Measurements from ENCODE around the gene GFRA1.

DNA sequence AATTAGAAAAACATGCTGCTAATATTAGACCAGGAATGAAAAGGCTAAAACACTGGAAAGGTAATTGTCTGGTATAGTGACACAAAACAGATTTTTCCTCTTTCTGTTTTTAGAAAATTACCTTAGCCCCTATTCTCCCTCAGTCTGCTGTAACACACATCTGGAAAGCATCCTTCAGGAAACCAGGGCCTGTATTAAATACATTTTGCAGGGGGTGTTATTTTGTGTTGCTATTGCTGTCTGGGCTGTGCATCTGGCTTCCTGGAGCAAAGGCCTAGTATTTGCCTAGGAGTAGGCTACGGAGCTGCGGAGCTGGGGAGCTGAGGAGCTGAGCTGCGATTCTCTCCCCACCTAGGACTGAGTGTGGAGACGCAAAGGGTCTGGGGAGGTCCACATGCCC, 169.3 kb downstream of the GFRA1 start:
- TF ChIP-seq ZBTB21 (tag by site-specific recombination; IDR thresholded peaks at IDR 0.05): no peak
- TF ChIP-seq OVOL3 (tag by site-specific recombination; IDR thresholded peaks at IDR 0.05): no peak
- TF ChIP-seq, protein P1, sequence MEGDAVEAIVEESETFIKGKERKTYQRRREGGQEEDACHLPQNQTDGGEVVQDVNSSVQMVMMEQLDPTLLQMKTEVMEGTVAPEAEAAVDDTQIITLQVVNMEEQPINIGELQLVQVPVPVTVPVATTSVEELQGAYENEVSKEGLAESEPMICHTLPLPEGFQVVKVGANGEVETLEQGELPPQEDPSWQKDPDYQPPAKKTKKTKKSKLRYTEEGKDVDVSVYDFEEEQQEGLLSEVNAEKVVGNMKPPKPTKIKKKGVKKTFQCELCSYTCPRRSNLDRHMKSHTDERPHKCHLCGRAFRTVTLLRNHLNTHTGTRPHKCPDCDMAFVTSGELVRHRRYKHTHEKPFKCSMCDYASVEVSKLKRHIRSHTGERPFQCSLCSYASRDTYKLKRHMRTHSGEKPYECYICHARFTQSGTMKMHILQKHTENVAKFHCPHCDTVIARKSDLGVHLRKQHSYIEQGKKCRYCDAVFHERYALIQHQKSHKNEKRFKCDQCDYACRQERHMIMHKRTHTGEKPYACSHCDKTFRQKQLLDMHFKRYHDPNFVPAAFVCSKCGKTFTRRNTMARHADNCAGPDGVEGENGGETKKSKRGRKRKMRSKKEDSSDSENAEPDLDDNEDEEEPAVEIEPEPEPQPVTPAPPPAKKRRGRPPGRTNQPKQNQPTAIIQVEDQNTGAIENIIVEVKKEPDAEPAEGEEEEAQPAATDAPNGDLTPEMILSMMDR (tag by site-specific recombination; IDR thresholded peaks at IDR 0.05): no peak
- TF ChIP-seq ZNF624 (tag by site-specific recombination; IDR thresholded peaks at IDR 0.05): no peak
- TF ChIP-seq, protein P2, sequence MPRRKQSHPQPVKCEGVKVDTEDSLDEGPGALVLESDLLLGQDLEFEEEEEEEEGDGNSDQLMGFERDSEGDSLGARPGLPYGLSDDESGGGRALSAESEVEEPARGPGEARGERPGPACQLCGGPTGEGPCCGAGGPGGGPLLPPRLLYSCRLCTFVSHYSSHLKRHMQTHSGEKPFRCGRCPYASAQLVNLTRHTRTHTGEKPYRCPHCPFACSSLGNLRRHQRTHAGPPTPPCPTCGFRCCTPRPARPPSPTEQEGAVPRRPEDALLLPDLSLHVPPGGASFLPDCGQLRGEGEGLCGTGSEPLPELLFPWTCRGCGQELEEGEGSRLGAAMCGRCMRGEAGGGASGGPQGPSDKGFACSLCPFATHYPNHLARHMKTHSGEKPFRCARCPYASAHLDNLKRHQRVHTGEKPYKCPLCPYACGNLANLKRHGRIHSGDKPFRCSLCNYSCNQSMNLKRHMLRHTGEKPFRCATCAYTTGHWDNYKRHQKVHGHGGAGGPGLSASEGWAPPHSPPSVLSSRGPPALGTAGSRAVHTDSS (tag by site-specific recombination; IDR thresholded peaks at IDR 0.05): no peak
- no peak for TF ChIP-seq GFI1B (tag by site-specific recombination; IDR thresholded peaks at IDR 0.05)
- TF ChIP-seq HOXA7 (CRISPR knock-in tag; IDR thresholded peaks at IDR 0.05; ENCODE audit: borderline replicate concordance): no peak

Data from HEK293 (cell line).